NCI-H128 (cell line): ENCODE results near the gene PPP4R2.

Experiments
- DNase-seq: peaks from one replicate; lab custom pipeline; 2025; ENCODE audit not compliant: unreplicated experiment; lab: John Stamatoyannopoulos, UW

PPP4R2 gene

GRCh38 chr3:73107676-73108187 is 111.1 kb downstream of the PPP4R2 start:
- no peak for DNase-seq

GRCh38 chr3:73108750-73109149 is 112.1 kb downstream of the PPP4R2 start:
- no peak for DNase-seq

- no peak for DNase-seq
Measured at GRCh38 chr3:73110530-73110929, 113.9 kb downstream of the PPP4R2 start.

- DNase-seq = no peak
Measured at GRCh38 chr3:73114711-73115110, 118.1 kb downstream of the PPP4R2 start.

GRCh38 chr3:73115806-73116205 is 119.2 kb downstream of the PPP4R2 start:
- no peak for DNase-seq
